ENCODE data around the gene ZNF407. TPM values are rescaled to one million over a fixed set of nuclear protein-coding genes. Genes with fewer than 3 reads are reported as not detected.

The ZNF407 gene
- total RNA-seq, 1 experiment from 2014 or later, result 18.1 TPM

- Histone ChIP-seq H3K4me2 (ENCODE audit: low read depth, low read length, poor library complexity, severe bottlenecking) (no peak overlapping the region), H3K79me2 (ENCODE audit: low read length) (no peaks in the 10 kb centered on the region), H3K9ac (ENCODE audit: low read length) (no peak overlapping the region), H3K4me3 (ENCODE audit: low read length) (no peak overlapping the region), H3K27me3 (ENCODE audit: low read length) (no peaks in the 10 kb centered on the region), H3K9me3 (ENCODE audit: low read length) (no peaks in the 10 kb centered on the region), H3K4me1 (ENCODE audit: low read length) (no peaks in the 10 kb centered on the region), H3K9me2 (replicated peaks; ENCODE audit: insufficient read depth, low read length) (no peaks in the 10 kb centered on the region), H4K20me1 (ENCODE audit: insufficient read depth, low read depth, low read length) (no peaks in the 10 kb centered on the region; the same call in 1 of the 2 replicates), H3K27ac (ENCODE audit: low read length) (no peak overlapping the region), H3K36me3 (ENCODE audit: insufficient read depth, low read length) (no peaks in the 10 kb centered on the region), H2AFZ (ENCODE audit: low read length) (no peak overlapping the region)
- DNase-seq, result no peak
These were observed 447.6 kb downstream of the ZNF407 start for GRCh38 chr18:75045272-75045671.

- no peaks in the 10 kb centered on the region for H3K27me3 ChIP-seq (ENCODE audit: low read length)
- no peak for DNase-seq
- H3K27ac ChIP-seq (ENCODE audit: low read length), result no peak overlapping the region
- no peak overlapping the region for H2AFZ ChIP-seq (ENCODE audit: low read length)
- peaks cover 7% of the 10 kb centered on the region for H4K20me1 ChIP-seq (ENCODE audit: insufficient read depth, low read depth, low read length)
- no peak overlapping the region for H3K4me2 ChIP-seq (ENCODE audit: low read depth, low read length, poor library complexity, severe bottlenecking)
- H3K9ac ChIP-seq (ENCODE audit: low read length), result no peak overlapping the region
- H3K9me2 ChIP-seq (replicated peaks; ENCODE audit: insufficient read depth, low read length), result no peaks in the 10 kb centered on the region
- H3K4me1 ChIP-seq (ENCODE audit: low read length), result no peaks in the 10 kb centered on the region
- no peaks in the 10 kb centered on the region for H3K36me3 ChIP-seq (ENCODE audit: insufficient read depth, low read length)
- H3K9me3 ChIP-seq (ENCODE audit: low read length), result no peaks in the 10 kb centered on the region
- H3K4me3 ChIP-seq (ENCODE audit: low read length), result no peak overlapping the region
- no peaks in the 10 kb centered on the region for H3K79me2 ChIP-seq (ENCODE audit: low read length)
These were observed 449.7 kb downstream of the ZNF407 start for GRCh38 chr18:75047240-75047961.

GRCh38 chr18:75048776-75049454 lies 451.2 kb downstream of the ZNF407 start:
- no peak overlapping the region for H3K9ac ChIP-seq (ENCODE audit: low read length)
- DNase-seq, result no peak
- H3K79me2 ChIP-seq (ENCODE audit: low read length), result no peaks in the 10 kb centered on the region
- H4K20me1 ChIP-seq (ENCODE audit: insufficient read depth, low read depth, low read length), result peaks cover 7% of the 10 kb centered on the region
- H3K27me3 ChIP-seq (ENCODE audit: low read length), result no peaks in the 10 kb centered on the region
- H3K9me3 ChIP-seq (ENCODE audit: low read length), result no peaks in the 10 kb centered on the region
- no peaks in the 10 kb centered on the region for H3K9me2 ChIP-seq (replicated peaks; ENCODE audit: insufficient read depth, low read length)
- no peak overlapping the region for H2AFZ ChIP-seq (ENCODE audit: low read length)
- H3K36me3 ChIP-seq (ENCODE audit: insufficient read depth, low read length), result no peaks in the 10 kb centered on the region
- no peaks in the 10 kb centered on the region for H3K4me1 ChIP-seq (ENCODE audit: low read length)
- no peak overlapping the region for H3K4me3 ChIP-seq (ENCODE audit: low read length)
- no peak overlapping the region for H3K4me2 ChIP-seq (ENCODE audit: low read depth, low read length, poor library complexity, severe bottlenecking)
- no peak overlapping the region for H3K27ac ChIP-seq (ENCODE audit: low read length)

GRCh38 chr18:75049455-75049789 lies 451.8 kb downstream of the ZNF407 start:
- Histone ChIP-seq H3K4me2 (ENCODE audit: low read depth, low read length, poor library complexity, severe bottlenecking) (no peak overlapping the region), H3K4me1 (ENCODE audit: low read length) (no peaks in the 10 kb centered on the region), H4K20me1 (ENCODE audit: insufficient read depth, low read depth, low read length) (peaks cover 7% of the 10 kb centered on the region), H2AFZ (ENCODE audit: low read length) (no peak overlapping the region), H3K27me3 (ENCODE audit: low read length) (no peaks in the 10 kb centered on the region), H3K9me3 (ENCODE audit: low read length) (no peaks in the 10 kb centered on the region), H3K79me2 (ENCODE audit: low read length) (no peaks in the 10 kb centered on the region), H3K4me3 (ENCODE audit: low read length) (no peak overlapping the region), H3K9ac (ENCODE audit: low read length) (no peak overlapping the region), H3K9me2 (replicated peaks; ENCODE audit: insufficient read depth, low read length) (no peaks in the 10 kb centered on the region), H3K27ac (ENCODE audit: low read length) (no peak overlapping the region), H3K36me3 (ENCODE audit: insufficient read depth, low read length) (no peaks in the 10 kb centered on the region)
- DNase-seq, result no peak

- no peak overlapping the region for H3K4me2 ChIP-seq (ENCODE audit: low read depth, low read length, poor library complexity, severe bottlenecking)
- no peaks in the 10 kb centered on the region for H3K79me2 ChIP-seq (ENCODE audit: low read length)
- no peak overlapping the region for H3K9ac ChIP-seq (ENCODE audit: low read length)
- H3K27me3 ChIP-seq (ENCODE audit: low read length), result no peaks in the 10 kb centered on the region
- no peak overlapping the region for H3K4me3 ChIP-seq (ENCODE audit: low read length)
- no peaks in the 10 kb centered on the region for H3K9me2 ChIP-seq (replicated peaks; ENCODE audit: insufficient read depth, low read length)
- DNase-seq, result no peak
- no peak overlapping the region for H2AFZ ChIP-seq (ENCODE audit: low read length)
- H3K4me1 ChIP-seq (ENCODE audit: low read length), result no peaks in the 10 kb centered on the region
- H3K9me3 ChIP-seq (ENCODE audit: low read length), result no peaks in the 10 kb centered on the region
- H3K36me3 ChIP-seq (ENCODE audit: insufficient read depth, low read length), result no peaks in the 10 kb centered on the region
- H4K20me1 ChIP-seq (ENCODE audit: insufficient read depth, low read depth, low read length), result peaks cover 7% of the 10 kb centered on the region
- H3K27ac ChIP-seq (ENCODE audit: low read length), result no peak overlapping the region
These were observed 454.1 kb downstream of the ZNF407 start for GRCh38 chr18:75051757-75052156.

GRCh38 chr18:75052475-75052874 lies 454.8 kb downstream of the ZNF407 start:
- H3K4me3 ChIP-seq (ENCODE audit: low read length), result no peak overlapping the region
- no peak overlapping the region for H3K9ac ChIP-seq (ENCODE audit: low read length)
- H4K20me1 ChIP-seq (ENCODE audit: insufficient read depth, low read depth, low read length), result peaks cover 7% of the 10 kb centered on the region
- H3K79me2 ChIP-seq (ENCODE audit: low read length), result no peaks in the 10 kb centered on the region
- H3K27me3 ChIP-seq (ENCODE audit: low read length), result no peaks in the 10 kb centered on the region
- DNase-seq, result no peak
- no peak overlapping the region for H3K4me2 ChIP-seq (ENCODE audit: low read depth, low read length, poor library complexity, severe bottlenecking)
- H3K27ac ChIP-seq (ENCODE audit: low read length), result no peak overlapping the region
- no peaks in the 10 kb centered on the region for H3K36me3 ChIP-seq (ENCODE audit: insufficient read depth, low read length)
- no peaks in the 10 kb centered on the region for H3K4me1 ChIP-seq (ENCODE audit: low read length)
- H3K9me2 ChIP-seq (replicated peaks; ENCODE audit: insufficient read depth, low read length), result no peaks in the 10 kb centered on the region
- H2AFZ ChIP-seq (ENCODE audit: low read length), result no peak overlapping the region
- no peaks in the 10 kb centered on the region for H3K9me3 ChIP-seq (ENCODE audit: low read length)

- H3K36me3 ChIP-seq (ENCODE audit: insufficient read depth, low read length), result no peaks in the 10 kb centered on the region
- no peaks in the 10 kb centered on the region for H3K9me3 ChIP-seq (ENCODE audit: low read length)
These were observed 455.5 kb downstream of the ZNF407 start for GRCh38 chr18:75053028-75053629.

GRCh38 chr18:75054046-75054445 lies 456.4 kb downstream of the ZNF407 start:
- Histone ChIP-seq H3K4me3 (ENCODE audit: low read length) (no peak overlapping the region), H2AFZ (ENCODE audit: low read length) (no peak overlapping the region), H3K9me2 (replicated peaks; ENCODE audit: insufficient read depth, low read length) (no peaks in the 10 kb centered on the region), H3K9me3 (ENCODE audit: low read length) (no peaks in the 10 kb centered on the region), H3K4me1 (ENCODE audit: low read length) (no peaks in the 10 kb centered on the region), H3K27me3 (ENCODE audit: low read length) (no peaks in the 10 kb centered on the region), H3K36me3 (ENCODE audit: insufficient read depth, low read length) (no peaks in the 10 kb centered on the region), H3K9ac (ENCODE audit: low read length) (no peak overlapping the region), H3K4me2 (ENCODE audit: low read depth, low read length, poor library complexity, severe bottlenecking) (no peak overlapping the region), H4K20me1 (ENCODE audit: insufficient read depth, low read depth, low read length) (peaks cover 7% of the 10 kb centered on the region), H3K27ac (ENCODE audit: low read length) (no peak overlapping the region), H3K79me2 (ENCODE audit: low read length) (no peaks in the 10 kb centered on the region)
- DNase-seq, result no peak

More at GRCh38 chr18:75053028-75053629, 455.5 kb downstream of the ZNF407 start:
- H3K9ac ChIP-seq (ENCODE audit: low read length), result no peak overlapping the region
- no peak overlapping the region for H3K4me3 ChIP-seq (ENCODE audit: low read length)
- H2AFZ ChIP-seq (ENCODE audit: low read length), result no peak overlapping the region
- peaks cover 7% of the 10 kb centered on the region for H4K20me1 ChIP-seq (ENCODE audit: insufficient read depth, low read depth, low read length)
- H3K4me2 ChIP-seq (ENCODE audit: low read depth, low read length, poor library complexity, severe bottlenecking), result no peak overlapping the region
- H3K27me3 ChIP-seq (ENCODE audit: low read length), result no peaks in the 10 kb centered on the region
- no peaks in the 10 kb centered on the region for H3K9me2 ChIP-seq (replicated peaks; ENCODE audit: insufficient read depth, low read length)
- DNase-seq, result no peak
- no peaks in the 10 kb centered on the region for H3K79me2 ChIP-seq (ENCODE audit: low read length)
- no peak overlapping the region for H3K27ac ChIP-seq (ENCODE audit: low read length)
- H3K4me1 ChIP-seq (ENCODE audit: low read length), result no peaks in the 10 kb centered on the region

Data from Karpas-422 (cell line).